Ascending aorta (tissue), 2 donors: Measurements from ENCODE around the gene KLF11. TPM values are rescaled to one million over a fixed set of nuclear protein-coding genes. Genes with fewer than 3 reads are reported as not detected.

Experiments
- DNase-seq, 2 donors: peaks; one replicate each; pipeline ENCODE4 v3.0.0-alpha.2; 2019; ENCODE audit warnings: low spot score in 2 of 2
- H3K27ac ChIP-seq, 2 donors: fragments of 200-600 bp; sonication (generic); one replicate each; pipeline ENCODE4 v1.5.1; 2016 to 2017; ENCODE audit warnings: mild to moderate bottlenecking in 1 of 2
- H3K27me3 ChIP-seq: fragments of 200-600 bp; sonication (generic); one replicate; pipeline ENCODE4 v1.5.1; 2017
- H3K36me3 ChIP-seq, 2 donors: fragments of 200-600 bp; sonication (generic); one replicate each; pipeline ENCODE4 v1.5.1; 2016
- H3K4me1 ChIP-seq, 2 donors: fragments of 200-600 bp; sonication (generic); one replicate each; pipeline ENCODE4 v1.5.1; 2016 to 2017; ENCODE audit warnings: mild to moderate bottlenecking in 1 of 2
- H3K4me3 ChIP-seq, 2 donors: fragments of 200-600 bp; sonication (generic); one replicate each; pipeline ENCODE4 v1.5.1; 2016 to 2017; ENCODE audit warnings: mild to moderate bottlenecking in 1 of 2
- H3K9me3 ChIP-seq, 2 donors: fragments of 200-600 bp; sonication (generic); one replicate each; pipeline ENCODE4 v1.5.1; 2016
- intact Hi-C: fragments of 100-400 bp; cut with DNase I; formaldehyde crosslinking; loops from one replicate; pipeline ENCODE4 v1.15.1; 2023
- total RNA-seq: library from RNA; depleted of rRNA; stranded (reverse); fragments of >200 nt; gene quantifications from one replicate; pipeline ENCODE4 v1.1.0, GENCODE V29; 2016
- TF ChIP-seq, protein P1 (sequence below), 3 experiments: fragments of 200-600 bp in 2 of 3; fragments of 450-650 bp in 1 of 3; sonication (generic) in 2 of 3; IDR thresholded peaks; one replicate each; pipeline ENCODE4 v1.5.1; 2016 to 2019; ENCODE audit warnings: antibody characterized with exemption in 3 of 3, mild to moderate bottlenecking in 1 of 3, moderate library complexity in 1 of 3

Gene KLF11
- total RNA-seq, 1 donor from 2014 or later: 37.6 TPM

DNA sequence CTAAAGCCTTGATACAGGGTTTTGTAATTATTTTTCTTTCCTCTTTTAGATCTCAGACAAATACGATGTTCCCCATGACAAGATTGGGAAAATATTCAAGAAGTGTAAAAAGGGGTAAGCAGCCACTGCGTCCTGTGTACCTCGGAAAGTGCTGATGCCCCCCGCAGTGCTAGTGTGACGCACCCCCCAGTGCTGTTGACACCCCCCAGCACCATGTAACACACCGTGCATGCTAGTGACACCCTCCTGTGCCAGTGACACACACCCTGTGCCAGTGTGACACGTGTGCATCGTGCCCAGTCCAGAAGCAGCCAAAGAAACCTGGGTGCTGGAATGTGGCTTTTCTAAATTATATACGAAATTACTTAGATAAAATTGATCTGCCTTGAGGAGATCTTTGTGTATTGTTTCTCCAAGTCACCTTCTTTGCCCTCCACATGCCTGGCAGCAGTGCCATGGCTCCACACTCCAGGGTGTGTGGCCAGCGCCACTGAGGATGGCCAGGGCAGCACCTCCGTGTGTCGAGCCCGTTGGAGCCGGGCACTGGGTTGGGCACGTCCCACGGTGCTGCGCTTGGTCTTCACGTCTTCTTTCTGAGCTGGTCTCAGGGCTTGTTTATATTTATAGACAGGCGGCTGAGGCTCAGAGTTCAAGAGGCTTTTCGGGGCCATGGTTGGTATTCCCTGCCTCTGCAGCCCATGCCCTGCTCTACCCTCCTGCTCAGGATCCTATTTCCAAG lies 44.3 kb upstream of the KLF11 start:
- DNase-seq: no peak
- TF ChIP-seq, protein P1, sequence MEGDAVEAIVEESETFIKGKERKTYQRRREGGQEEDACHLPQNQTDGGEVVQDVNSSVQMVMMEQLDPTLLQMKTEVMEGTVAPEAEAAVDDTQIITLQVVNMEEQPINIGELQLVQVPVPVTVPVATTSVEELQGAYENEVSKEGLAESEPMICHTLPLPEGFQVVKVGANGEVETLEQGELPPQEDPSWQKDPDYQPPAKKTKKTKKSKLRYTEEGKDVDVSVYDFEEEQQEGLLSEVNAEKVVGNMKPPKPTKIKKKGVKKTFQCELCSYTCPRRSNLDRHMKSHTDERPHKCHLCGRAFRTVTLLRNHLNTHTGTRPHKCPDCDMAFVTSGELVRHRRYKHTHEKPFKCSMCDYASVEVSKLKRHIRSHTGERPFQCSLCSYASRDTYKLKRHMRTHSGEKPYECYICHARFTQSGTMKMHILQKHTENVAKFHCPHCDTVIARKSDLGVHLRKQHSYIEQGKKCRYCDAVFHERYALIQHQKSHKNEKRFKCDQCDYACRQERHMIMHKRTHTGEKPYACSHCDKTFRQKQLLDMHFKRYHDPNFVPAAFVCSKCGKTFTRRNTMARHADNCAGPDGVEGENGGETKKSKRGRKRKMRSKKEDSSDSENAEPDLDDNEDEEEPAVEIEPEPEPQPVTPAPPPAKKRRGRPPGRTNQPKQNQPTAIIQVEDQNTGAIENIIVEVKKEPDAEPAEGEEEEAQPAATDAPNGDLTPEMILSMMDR (IDR thresholded peaks at IDR 0.05): no peak

GRCh38 chr2:9999693-10000092 lies 43.7 kb upstream of the KLF11 start:
- H3K36me3 ChIP-seq: no peaks in the 10 kb centered on the region
- H3K4me3 ChIP-seq: no peak overlapping the region
- no peak for DNase-seq
- no peaks in the 10 kb centered on the region for H3K9me3 ChIP-seq
- no peak overlapping the region for H3K27ac ChIP-seq
- TF ChIP-seq, protein P1 (IDR thresholded peaks at IDR 0.05): no peak
- H3K27me3 ChIP-seq: no peaks in the 10 kb centered on the region
- no peaks in the 10 kb centered on the region for H3K4me1 ChIP-seq
- intact Hi-C loops: no loop called here

More for the DNA sequence above, 44.3 kb upstream of the KLF11 start:
- Histone ChIP-seq H3K9me3 (no peaks in the 10 kb centered on the region), H3K4me1 (no peaks in the 10 kb centered on the region), H3K27ac (no peak overlapping the region), H3K27me3 (no peaks in the 10 kb centered on the region), H3K4me3 (no peak overlapping the region), H3K36me3 (no peaks in the 10 kb centered on the region)
- intact Hi-C loops: no loop called here

DNA sequence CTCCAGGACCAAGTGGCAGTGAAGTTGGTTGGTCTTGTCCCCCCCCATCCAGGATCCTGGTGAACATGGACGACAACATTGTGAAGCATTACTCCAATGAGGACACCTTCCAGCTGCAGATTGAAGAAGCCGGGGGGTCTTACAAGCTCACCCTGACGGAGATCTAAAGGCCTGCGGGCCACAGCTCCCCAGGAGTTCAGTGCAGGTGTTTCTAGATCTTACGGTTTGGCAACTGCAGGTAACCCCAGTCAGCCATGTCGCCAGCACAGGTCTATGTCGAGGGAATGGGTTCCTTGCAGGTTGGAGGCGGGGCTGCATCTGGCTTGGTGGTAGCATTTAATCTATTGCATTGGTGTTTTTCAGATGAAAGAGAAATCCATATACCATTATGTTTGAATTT lies 42.8 kb upstream of the KLF11 start:
- no peak overlapping the region for H3K4me3 ChIP-seq
- H3K27ac ChIP-seq: no peak overlapping the region
- H3K27me3 ChIP-seq: no peaks in the 10 kb centered on the region
- no peak for DNase-seq
- H3K4me1 ChIP-seq: no peaks in the 10 kb centered on the region
- TF ChIP-seq, protein P1 (IDR thresholded peaks at IDR 0.05): no peak
- H3K36me3 ChIP-seq: no peaks in the 10 kb centered on the region
- H3K9me3 ChIP-seq: no peaks in the 10 kb centered on the region
- intact Hi-C loops: no loop called here

DNA sequence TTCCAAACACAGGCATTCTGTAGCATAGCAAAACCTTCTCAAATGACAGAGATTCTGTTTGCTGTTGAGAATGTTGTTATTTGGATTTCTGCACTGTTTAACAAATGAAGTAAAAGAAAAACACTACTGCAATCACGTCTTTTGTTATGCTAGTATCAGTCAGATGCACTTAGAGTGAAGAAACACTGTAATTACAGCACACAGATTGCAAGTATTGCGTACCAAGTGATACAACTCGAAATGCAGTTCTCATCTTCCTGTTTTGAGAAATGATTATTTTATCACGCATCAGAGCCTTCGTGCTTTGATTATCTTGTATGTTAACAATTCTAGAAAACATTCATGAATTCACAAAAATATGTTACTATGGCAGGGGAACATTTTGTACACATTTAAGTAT lies 41.8 kb upstream of the KLF11 start:
- DNase-seq: no peak
- peaks cover 2 to 5% of the 10 kb centered on the region in 2 donors for H3K4me1 ChIP-seq
- no peak overlapping the region for H3K27ac ChIP-seq
- intact Hi-C loops: no loop called here
- no peaks in the 10 kb centered on the region for H3K36me3 ChIP-seq
- TF ChIP-seq, protein P1 (IDR thresholded peaks at IDR 0.05): no peak
- no peaks in the 10 kb centered on the region for H3K27me3 ChIP-seq
- H3K9me3 ChIP-seq: no peaks in the 10 kb centered on the region
- H3K4me3 ChIP-seq: no peak overlapping the region

DNA sequence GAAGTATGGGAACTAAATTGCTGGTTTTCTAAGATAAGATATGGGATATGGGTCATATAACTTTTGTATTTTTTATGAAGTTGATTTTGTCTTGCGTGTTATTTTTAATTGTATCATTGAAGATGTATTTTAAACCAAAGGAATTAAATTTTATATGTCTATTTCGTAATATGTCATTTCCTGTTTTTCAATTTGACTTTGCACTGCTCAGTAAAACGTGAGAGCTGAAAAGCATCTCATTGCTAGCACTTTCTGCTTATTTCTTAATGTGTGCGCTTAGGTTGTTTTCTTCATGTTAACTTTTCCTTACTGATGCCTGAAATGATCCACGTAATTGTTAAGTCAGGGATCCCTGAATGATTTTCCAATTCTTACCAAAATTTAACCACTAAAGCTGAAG lies 41.2 kb upstream of the KLF11 start:
- TF ChIP-seq, protein P1 (IDR thresholded peaks at IDR 0.05): no peak
- no peaks in the 10 kb centered on the region for H3K27me3 ChIP-seq
- no peak overlapping the region for H3K27ac ChIP-seq
- intact Hi-C loops: no loop called here
- no peak for DNase-seq
- H3K4me1 ChIP-seq: peaks cover 4 to 11% of the 10 kb centered on the region in 2 donors
- H3K4me3 ChIP-seq: no peak overlapping the region
- H3K9me3 ChIP-seq: no peaks in the 10 kb centered on the region
- H3K36me3 ChIP-seq: no peaks in the 10 kb centered on the region
